ENCODE measurements around the gene TSEN2.

DNA sequence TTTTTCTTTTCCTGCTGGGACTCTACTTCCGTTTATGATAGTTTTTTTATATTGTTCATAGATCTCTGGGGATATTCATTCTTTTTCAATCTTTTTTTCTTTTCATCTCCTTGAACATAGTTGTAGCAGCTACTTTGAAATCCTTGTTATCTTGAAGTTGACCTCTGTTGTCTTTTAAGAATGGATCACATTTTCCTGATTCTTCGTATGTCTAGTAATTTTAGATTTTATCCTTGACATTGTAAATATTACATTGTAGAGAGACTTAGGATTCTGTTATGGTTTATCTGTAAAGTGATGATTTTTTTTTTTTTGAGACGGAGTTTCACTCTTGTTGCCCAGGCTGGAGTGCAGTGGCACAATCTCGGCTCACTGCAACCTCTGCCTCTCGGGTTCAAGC is 93.1 kb downstream of the TSEN2 start:
- TF ChIP-seq ZNF350 (CRISPR knock-in tag; IDR thresholded peaks at IDR 0.05; ENCODE audit: borderline replicate concordance, low read depth) (no peak), XRCC5 (optimal IDR thresholded peaks at IDR 0.05; ENCODE audit: low read length) (no peak), RXRB (CRISPR knock-in tag; IDR thresholded peaks at IDR 0.05; ENCODE audit: borderline replicate concordance) (no peak), ATAD3A (CRISPR knock-in tag; IDR thresholded peaks at IDR 0.05) (no peak)
